Stimulated activated CD4-positive, alpha-beta T cell treated with anti-CD3 and anti-CD28 coated beads, Interleukin-12 subunit alpha, Interleukin-12 subunit beta, amount 100 ng/mL, for 4 hours (primary cell): ENCODE data around the gene ENSA.
"Not testable (repeated sequence)": the region's sequence is repeated elsewhere in the genome, so short reads cannot be mapped to it uniquely, and the experiment has no call there.

ENCODE experiments used
- DNase-seq: peaks from one replicate; pipeline ENCODE4 v3.0.0-alpha.2; 2020

ENSA gene

DNA sequence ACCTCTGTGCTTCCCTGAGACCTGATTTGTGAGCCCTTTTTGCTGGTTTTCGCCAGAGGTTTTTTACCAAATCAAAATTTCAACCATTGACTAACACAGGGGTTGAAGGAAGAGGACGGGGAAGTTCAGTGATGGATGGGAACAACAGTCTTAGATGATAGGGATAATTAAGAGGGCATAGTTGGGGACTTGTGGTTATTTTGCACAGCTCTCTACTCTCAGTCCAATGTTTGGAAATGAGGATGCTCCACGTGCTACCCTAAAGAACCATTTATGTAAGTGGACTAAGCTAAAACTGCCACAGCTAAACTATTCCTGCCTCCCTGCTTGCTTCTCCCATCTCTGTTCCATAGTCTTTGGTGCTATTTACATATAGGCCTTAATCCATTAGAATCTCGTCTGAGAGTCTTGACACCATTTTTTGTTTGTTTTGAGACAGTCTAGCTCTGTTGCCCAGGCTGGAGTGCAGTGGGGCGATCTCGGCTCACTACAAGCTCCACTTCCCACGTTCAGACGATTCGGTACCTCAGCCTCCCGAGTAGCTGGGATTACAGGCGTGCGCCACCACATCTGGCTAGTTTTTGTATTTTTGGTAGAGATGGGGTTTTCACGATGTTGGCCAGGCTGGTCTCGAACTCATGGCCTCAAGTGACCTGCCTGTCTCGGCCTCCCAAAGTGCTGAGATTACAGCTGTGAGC, 49.3 kb downstream of the ENSA start:
- DNase-seq, result no peak

DNA sequence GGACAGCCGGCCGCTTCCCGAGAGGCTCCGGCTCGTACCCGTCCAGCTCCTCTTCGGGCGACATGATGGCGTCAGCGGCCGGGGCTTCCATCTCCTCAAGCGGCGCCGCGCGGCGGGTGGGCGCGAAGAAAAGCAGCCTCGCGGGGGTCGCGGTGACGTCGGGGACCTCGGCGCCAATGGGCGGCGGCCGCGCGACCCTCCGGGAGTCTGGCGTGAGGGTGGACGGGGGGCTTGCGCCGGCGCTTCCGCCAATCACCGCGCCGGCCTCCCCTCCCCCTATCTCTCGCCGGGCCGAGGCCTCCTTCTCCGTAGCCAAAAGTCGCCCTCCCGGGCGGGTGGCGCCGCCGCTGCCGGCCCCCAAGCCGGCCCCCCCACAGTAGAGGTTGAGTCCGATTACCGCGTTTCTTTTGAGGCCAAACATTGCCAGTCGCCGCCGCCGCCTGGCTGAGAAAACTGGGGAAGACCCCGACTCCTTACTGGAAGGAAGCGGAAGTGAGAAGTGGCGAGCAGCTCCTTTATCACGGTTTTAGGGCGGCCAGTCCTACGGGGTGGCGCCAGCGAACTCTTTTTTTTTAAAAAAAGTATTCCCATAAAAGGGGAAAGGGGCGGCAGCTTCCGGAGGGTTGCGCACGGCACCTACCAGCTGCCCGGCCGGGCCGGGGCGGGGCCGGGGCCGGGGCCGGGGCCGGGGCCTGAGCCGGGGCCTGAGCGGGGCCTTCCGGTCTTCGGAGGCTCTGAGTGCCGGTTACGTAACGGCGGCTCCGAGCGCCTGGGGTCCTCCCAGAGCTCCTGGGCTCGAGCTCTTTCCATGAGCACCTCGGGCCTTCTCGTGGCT, 50.1 kb downstream of the ENSA start, which contains the start of gene MCL1:
Gene MCL1, minus strand, starts transcription at position 501 of the 835 bp plus-strand sequence. Its CDS starts 80 bp downstream, at position 421.
- DNase-seq, result peak; percentile 81

DNA sequence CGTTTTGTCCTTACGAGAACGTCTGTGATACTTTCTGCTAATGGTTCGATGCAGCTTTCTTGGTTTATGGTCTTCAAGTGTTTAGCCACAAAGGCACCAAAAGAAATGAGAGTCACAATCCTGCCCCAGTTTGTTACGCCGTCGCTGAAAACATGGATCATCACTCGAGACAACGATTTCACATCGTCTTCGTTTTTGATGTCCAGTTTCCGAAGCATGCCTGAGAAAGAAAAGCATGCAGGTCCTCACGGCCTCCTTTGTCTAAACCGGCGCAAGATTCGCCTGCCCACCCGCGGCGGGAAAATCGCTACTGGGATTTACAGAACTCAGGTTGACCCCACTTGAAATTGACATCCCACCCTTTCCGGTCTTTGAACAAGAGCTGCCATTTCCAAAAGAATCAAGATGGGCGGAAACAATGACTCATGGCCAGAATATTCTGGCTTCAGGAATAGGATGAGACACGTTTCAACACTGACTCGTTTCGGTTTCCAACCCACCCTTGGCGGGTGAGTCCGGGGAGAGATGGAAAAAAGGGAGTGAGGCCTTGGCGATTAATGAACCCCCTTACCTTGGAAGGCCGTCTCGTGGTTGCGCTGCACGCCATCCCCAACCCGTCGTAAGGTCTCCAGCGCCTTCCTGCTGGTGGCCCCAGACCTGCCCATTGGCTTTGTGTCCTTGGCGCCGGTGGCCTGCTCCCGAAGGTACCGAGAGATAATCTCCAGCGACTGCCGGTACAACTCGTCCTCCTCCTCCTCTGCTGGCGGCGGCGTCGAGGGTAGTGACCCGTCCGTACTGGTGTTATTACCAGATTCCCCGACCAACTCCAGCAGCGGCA, 50.9 kb downstream of the ENSA start:
- DNase-seq, result peak; percentile 48

DNA sequence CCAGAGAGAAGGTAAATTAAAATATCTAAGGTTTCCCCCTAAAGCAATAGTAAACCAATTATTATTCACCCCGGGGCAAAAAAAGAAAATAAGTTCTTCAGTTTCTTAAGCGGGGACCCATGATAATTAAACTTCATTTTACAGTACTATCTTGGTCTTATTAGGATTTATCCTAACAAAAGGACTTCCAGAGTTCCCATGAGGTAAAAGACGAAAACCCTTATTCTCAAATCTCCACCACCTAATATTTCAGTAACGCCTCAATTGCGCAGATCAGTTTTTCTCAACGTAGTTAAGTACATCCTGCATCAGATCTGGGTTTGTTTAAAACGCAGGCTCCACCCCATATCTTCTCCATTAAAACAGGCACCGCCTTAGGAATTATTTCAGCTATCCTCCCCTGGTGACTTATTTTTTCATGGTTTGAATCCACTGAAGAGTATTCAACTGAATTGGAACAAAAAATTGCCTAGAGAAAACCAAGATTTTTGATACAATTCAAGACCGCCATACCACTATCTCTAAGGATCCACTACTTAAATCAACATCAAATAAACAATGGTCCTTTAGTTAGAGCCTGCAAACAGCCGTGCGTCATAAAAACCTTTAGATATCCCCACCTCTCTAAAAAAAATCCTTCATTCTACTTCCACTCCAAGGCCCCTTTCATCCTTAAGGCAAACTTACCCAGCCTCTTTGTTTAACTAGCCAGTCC, 51.7 kb downstream of the ENSA start:
- no peak for DNase-seq

DNA sequence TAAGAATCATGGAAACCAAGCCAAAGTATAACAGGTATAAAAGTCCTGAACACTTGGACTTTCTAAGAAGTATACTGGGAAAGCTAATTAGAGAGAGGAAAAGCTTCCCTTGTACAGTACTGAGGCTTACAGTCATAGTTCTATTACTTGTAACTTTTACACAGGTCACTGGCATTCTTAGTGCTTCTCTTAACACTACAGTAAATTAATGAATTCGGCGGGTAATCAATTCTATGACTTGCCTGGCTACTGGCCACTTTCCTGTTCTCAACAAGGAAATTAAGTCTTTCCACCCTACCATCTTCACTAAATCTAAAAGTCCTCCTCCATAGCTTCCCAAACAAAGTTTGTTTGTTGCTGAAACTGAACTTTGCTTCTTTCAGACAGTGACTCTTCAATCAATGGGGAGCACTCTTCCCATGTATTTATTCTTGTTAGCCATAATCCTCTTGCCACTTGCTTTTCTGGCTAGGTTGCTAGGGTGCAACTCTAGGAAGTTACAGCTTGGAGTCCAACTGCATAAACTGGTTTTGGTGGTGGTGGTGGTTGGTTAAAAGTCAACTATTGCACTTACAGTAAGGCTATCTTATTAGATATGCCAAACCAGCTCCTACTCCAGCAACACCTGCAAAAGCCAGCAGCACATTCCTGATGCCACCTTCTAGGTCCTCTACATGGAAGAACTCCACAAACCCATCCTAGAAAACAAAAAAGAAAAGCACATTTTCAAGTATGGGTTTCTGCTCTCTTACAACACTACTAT, 52.4 kb downstream of the ENSA start:
- DNase-seq, result no peak

DNA sequence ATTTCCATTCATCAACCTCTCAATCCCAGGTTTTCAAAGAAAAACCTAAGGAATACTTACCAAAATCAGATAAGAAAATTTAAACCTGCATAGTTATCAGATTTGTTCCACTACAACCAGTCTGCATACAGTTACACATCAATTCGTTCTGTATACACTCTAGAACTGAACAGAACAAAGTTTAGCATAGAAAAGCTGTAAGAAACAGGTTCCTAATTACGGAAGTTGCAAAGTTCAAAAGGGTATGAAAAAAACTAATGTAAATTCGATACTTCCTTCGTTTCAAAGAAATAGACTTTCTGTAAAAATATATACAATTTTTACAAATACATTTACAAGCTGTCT, 53.1 kb downstream of the ENSA start:
- no peak for DNase-seq

DNA sequence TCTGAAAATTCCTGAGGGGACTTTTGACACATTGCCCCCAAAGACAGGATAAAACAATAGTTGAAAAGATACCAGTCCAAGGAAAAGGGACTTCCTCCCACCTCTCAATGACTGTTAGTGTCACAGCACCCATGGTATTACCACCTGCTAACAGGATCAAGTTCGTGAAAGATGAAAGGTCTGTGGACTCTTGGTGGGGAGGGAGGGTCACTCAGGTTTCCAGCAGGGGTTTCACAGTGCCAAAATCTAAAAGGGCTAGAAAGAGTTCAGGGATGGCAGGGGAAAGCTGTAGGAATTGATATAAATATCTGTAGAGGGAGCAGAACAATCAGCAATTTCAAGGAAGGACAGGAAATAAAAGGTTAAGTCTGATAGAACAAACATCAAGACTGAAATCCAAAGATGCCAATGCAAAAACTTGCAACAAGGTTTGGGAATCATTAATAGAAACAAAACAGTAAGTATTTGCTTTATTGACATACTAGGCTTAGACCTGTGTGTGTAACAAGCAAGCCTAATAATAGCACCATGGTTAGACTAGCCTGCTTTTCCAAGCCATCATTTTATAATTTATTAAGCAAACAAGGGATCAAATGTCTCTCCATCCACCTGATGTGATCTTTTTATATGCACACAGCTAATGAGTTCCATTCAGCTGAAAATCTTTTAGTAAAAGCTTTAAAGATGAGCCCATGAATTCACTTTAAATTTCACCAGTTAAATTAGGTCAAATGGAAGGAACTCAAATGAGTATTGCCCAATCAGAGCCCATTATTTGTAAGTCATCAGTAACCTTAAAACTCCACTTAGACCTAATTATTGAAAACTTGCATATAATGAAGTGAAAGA, 53.7 kb downstream of the ENSA start:
- DNase-seq, result no peak

DNA sequence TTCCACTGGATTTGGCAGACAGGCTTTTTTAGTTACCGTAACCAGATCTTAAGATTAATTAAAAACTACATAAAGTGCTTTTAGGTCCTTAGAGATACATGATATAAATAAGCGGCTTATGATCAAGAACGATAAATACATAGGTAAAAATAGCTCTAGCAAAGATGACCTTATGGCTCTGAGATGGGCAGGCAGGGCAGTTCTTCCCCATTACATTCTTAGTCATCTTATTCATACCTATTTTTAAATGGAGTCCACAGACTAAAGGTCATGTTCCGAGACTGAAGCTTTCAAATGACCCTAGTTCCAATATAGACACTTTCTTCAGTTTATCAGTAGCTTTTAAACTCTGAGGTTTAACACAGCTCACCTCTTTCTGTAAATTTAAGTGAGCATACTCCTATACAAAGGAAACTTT, 54.3 kb downstream of the ENSA start:
- DNase-seq, result no peak

DNA sequence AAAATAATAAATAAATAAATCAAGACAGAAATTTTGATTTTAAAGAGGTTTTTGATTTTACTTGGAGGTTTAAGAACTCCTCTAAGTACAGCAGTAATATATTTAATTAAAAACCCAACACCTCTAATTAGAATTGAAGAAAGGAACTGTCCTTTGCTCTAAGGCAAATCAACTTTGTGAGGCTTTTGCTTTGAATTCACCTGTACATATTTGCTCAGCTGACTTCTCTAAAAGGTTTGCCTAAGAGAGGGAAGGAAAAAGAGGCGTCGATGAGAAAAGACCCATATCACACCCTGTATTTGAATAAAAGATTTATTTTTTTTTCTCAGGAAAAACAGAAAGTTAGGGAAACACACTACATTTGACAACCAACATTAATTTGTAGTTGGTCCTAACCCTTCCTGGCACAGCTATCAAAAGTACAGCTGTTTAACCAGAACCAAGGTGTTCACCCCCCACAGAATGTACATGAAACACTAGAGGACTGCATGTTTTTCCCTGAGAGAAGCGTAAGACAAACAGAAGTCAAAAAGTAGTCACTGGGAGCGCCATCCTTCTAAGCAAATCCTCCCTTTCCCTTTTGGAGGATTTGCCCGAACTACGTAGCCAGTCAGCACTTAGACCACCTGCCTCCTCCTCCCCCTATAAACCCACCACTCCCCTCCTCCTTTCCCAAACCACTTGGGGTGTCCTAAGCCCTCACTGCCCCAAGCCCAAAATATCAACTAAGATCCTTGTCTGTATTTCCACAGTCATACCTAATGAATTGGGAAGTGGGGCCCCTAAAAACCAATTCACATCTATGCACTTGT, 54.9 kb downstream of the ENSA start:
- DNase-seq, result no peak

DNA sequence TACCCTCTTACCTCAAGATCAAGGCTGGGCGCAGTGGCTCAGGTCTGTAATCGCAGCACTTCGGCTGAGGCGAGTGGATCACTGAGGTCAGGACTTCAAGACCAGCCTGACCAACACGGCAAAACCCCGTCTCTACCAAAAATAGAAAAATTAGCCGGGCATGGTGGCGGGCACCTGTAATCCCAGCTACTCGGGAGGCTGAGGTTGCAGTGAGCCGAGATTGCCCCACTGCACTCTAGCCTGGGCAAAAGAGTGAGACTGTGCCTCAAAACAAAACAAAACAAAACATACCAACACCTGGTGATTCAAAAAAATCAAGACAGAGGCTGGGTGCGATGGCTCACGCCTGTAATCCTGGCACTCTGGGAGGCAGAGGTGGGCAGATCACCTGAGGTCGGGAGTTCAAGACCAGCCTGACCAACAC, 55.8 kb downstream of the ENSA start:
- DNase-seq, result not testable (repeated sequence)

DNA sequence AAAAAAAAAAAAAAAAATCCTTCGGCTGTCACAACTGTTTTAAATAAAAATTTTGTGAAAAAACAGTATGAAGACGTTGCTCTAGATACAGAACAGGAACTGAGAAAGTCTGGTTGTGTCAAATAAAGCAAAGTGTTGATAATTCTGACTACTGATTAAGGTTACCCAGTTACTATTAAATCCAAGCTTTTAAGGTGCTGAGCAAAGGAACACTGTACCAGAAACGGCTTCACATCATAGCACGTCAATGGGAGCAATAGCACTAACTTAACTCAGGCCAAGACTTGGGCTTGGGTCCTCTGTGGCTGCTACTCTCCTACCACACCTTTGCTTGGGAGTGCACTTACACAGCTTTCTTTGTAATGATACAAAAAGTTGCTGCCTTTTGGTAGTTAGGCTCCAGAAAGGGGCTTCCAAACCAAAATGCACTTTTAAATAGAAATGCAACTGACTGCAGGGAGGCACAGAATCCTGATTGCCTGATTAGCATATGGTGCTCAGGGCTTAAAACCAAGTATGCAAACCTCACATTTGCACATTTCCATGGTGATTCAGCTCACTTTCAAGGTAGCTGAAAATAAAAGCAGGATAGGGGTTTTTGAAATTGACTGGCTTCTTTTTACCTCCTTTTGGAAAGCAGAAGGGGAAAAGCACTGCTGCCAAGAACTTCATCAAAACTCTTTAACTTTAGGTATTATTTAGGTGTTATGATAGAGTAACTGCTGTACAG, 56.3 kb downstream of the ENSA start:
- no peak for DNase-seq
